H9 (cell line): ENCODE results near the gene ITPR2. TPM values are rescaled to one million over a fixed set of nuclear protein-coding genes. Genes with fewer than 3 reads are reported as not detected.

Experiments used
- DNase-seq: peaks from one replicate; pipeline ENCODE4 v3.0.0-alpha.2; 2017
- H2AFZ ChIP-seq: one replicate; pipeline ENCODE4 v1.6.1; 2013; ENCODE audit warnings: mild to moderate bottlenecking, low read length, control low read depth, moderate library complexity
- H2AK5ac ChIP-seq: 2 replicates; pipeline ENCODE4 v1.6.1; 2013; ENCODE audit warnings: low read length, control low read depth, mixed read lengths; ENCODE audit not compliant: insufficient read length
- H2BK120ac ChIP-seq: one replicate; pipeline ENCODE4 v1.6.1; 2013; ENCODE audit warnings: low read depth, mild to moderate bottlenecking, low read length, control low read depth, inconsistent platforms; ENCODE audit not compliant: poor library complexity, severe bottlenecking
- H2BK12ac ChIP-seq: 2 replicates; pipeline ENCODE4 v1.6.1; 2013; ENCODE audit warnings: low read length, control low read depth, mixed read lengths, low read depth; ENCODE audit not compliant: insufficient read length
- H2BK15ac ChIP-seq: 2 replicates; pipeline ENCODE4 v1.6.1; 2013; ENCODE audit warnings: low read depth, low read length, control low read depth
- H2BK20ac ChIP-seq: one replicate; pipeline ENCODE4 v1.6.1; 2013; ENCODE audit warnings: low read depth, mild to moderate bottlenecking, low read length, control low read depth, inconsistent platforms; ENCODE audit not compliant: poor library complexity, severe bottlenecking
- H2BK5ac ChIP-seq: 2 replicates; pipeline ENCODE4 v1.6.1; 2013; ENCODE audit warnings: low read length, control low read depth, mixed read lengths; ENCODE audit not compliant: insufficient read length
- H3K14ac ChIP-seq: 2 replicates; pipeline ENCODE4 v1.6.1; 2013; ENCODE audit warnings: low read length, control low read depth; ENCODE audit not compliant: insufficient read depth
- H3K18ac ChIP-seq: 2 replicates; pipeline ENCODE4 v1.6.1; 2013; ENCODE audit warnings: low read depth, mild to moderate bottlenecking, mixed read lengths, low read length, control low read depth; ENCODE audit not compliant: insufficient read length
- H3K23ac ChIP-seq: 2 replicates; pipeline ENCODE4 v1.6.1; 2013; ENCODE audit warnings: low read length, control low read depth, mixed read lengths, low read depth; ENCODE audit not compliant: insufficient read length
- H3K23me2 ChIP-seq: 2 replicates; pipeline ENCODE4 v1.6.1; 2013; ENCODE audit warnings: low read depth, mild to moderate bottlenecking, mixed read lengths, low read length, control low read depth; ENCODE audit not compliant: insufficient read length, poor library complexity, severe bottlenecking
- H3K27ac ChIP-seq: 2 replicates; pipeline ENCODE4 v1.5.1; 2013; ENCODE audit warnings: low read length, control low read depth, mixed read lengths, low read depth; ENCODE audit not compliant: insufficient read length
- H3K27me3 ChIP-seq: 2 replicates; pipeline ENCODE4 v1.6.1; 2013; ENCODE audit warnings: low read length, control low read depth, inconsistent platforms; ENCODE audit not compliant: insufficient read depth
- H3K4ac ChIP-seq: 2 replicates; pipeline ENCODE4 v1.6.1; 2013; ENCODE audit warnings: low read depth, mild to moderate bottlenecking, control low read depth, inconsistent platforms, low read length, moderate library complexity
- H3K4me1 ChIP-seq: 2 replicates; pipeline ENCODE4 v1.6.1; 2013; ENCODE audit warnings: low read length, control low read depth, inconsistent platforms; ENCODE audit not compliant: insufficient read depth
- H3K4me2 ChIP-seq: 2 replicates; pipeline ENCODE4 v1.6.1; 2013; ENCODE audit warnings: low read length, control low read depth, mixed read lengths; ENCODE audit not compliant: insufficient read length, insufficient read depth
- H3K56ac ChIP-seq: 2 replicates; pipeline ENCODE4 v1.6.1; 2013; ENCODE audit warnings: low read depth, mild to moderate bottlenecking, mixed read lengths, low read length, control low read depth; ENCODE audit not compliant: insufficient read length
- H3K79me1 ChIP-seq: 2 replicates; pipeline ENCODE4 v1.6.1; 2013; ENCODE audit warnings: low read depth, mild to moderate bottlenecking, moderate library complexity, low read length, control low read depth, inconsistent platforms; ENCODE audit not compliant: insufficient read depth, poor library complexity, severe bottlenecking
- H3K79me2 ChIP-seq: 2 replicates; pipeline ENCODE4 v1.6.1; 2013; ENCODE audit warnings: low read length, control low read depth, inconsistent platforms; ENCODE audit not compliant: insufficient read depth
- H3K9ac ChIP-seq: 2 replicates; pipeline ENCODE4 v1.6.1; 2013; ENCODE audit warnings: low read length, control low read depth, mixed read lengths; ENCODE audit not compliant: insufficient read length; ENCODE audit errors: extremely low read depth
- H3K9me3 ChIP-seq: one replicate; pipeline ENCODE4 v1.6.1; 2013; ENCODE audit warnings: low read depth, low read length, inconsistent platforms; ENCODE audit not compliant: control insufficient read depth
- H3T11ph ChIP-seq: one replicate; pipeline ENCODE4 v1.6.1; 2013; ENCODE audit warnings: mild to moderate bottlenecking, low read length, control low read depth, inconsistent platforms
- H4K20me1 ChIP-seq: one replicate; pipeline ENCODE4 v1.6.1; 2013; ENCODE audit not compliant: control insufficient read depth, insufficient read length, insufficient read depth
- H4K5ac ChIP-seq: 2 replicates; pipeline ENCODE4 v1.6.1; 2013; ENCODE audit warnings: low read depth, mild to moderate bottlenecking, mixed read lengths, low read length, control low read depth; ENCODE audit not compliant: insufficient read length
- H4K8ac ChIP-seq: replicated peaks from 2 replicates; pipeline ENCODE4 v1.6.1; 2013; ENCODE audit warnings: low read length, control low read depth, mixed read lengths, low read depth; ENCODE audit not compliant: insufficient read length
- H4K91ac ChIP-seq: 2 replicates; pipeline ENCODE4 v1.6.1; 2013; ENCODE audit warnings: low read depth, mild to moderate bottlenecking, moderate library complexity, mixed read lengths, low read length, control low read depth; ENCODE audit not compliant: insufficient read length
- H3K27ac Mint-ChIP-seq, 3 experiments: 2 replicates in 2 of 3; 3 replicates in 1 of 3; pipeline ENCODE4 v1.8.0; 2020 to 2021; ENCODE audit warnings: mixed read lengths in 3 of 3, mild to moderate bottlenecking in 1 of 3, moderate library complexity in 1 of 3
- H3K27me3 Mint-ChIP-seq: 2 replicates; pipeline ENCODE4 v1.8.0; 2021; ENCODE audit warnings: low read depth, mild to moderate bottlenecking, moderate library complexity, mixed read lengths
- H3K36me3 Mint-ChIP-seq, 3 experiments: 2 replicates in 2 of 3; 3 replicates in 1 of 3; pipeline ENCODE4 v1.8.0; 2020 to 2021; ENCODE audit warnings: low read depth in 3 of 3, mixed read lengths in 3 of 3; ENCODE audit not compliant: insufficient read depth in 1 of 3
- H3K4me1 Mint-ChIP-seq, 2 experiments: 2 replicates each; pipeline ENCODE4 v1.8.0; 2020; ENCODE audit warnings: mixed read lengths in 2 of 2
- H3K4me3 Mint-ChIP-seq, 2 experiments: 2 replicates in 1 of 2; 3 replicates in 1 of 2; pipeline ENCODE4 v1.8.0; 2020 to 2021; ENCODE audit warnings: mild to moderate bottlenecking in 2 of 2, mixed read lengths in 2 of 2, moderate library complexity in 1 of 2
- H3K9me3 Mint-ChIP-seq, 2 experiments: 2 replicates in 1 of 2; 3 replicates in 1 of 2; pipeline ENCODE4 v1.8.0; 2020; ENCODE audit warnings: mild to moderate bottlenecking in 2 of 2, mixed read lengths in 2 of 2, moderate library complexity in 1 of 2
- CTCF ChIP-seq: fragments of 200-600 bp; sonication (generic); conservative IDR thresholded peaks from 3 replicates; pipeline ENCODE4 v1.8.0; 2021; ENCODE audit warnings: antibody characterized with exemption, mild to moderate bottlenecking
- WGBS: extraction: QIAGEN DNeasy Blood & Tissue Kit; methylation state at CpG from one replicate; pipeline ENCODE4 v1.1.7; 2013; ENCODE audit warnings: missing lambda C conversion rate, low lambda C conversion rate, mixed read lengths; ENCODE audit not compliant: insufficient read length; ENCODE audit errors: extremely low coverage; 5-methylcytosine and 5-hydroxymethylcytosine counted together
- total RNA-seq: library from RNA; stranded (reverse); gene quantifications from 2 replicates; pipeline ENCODE4 v1.2.1, GENCODE V29; 2021

Gene ITPR2
- total RNA-seq, 1 experiment from 2014 or later, result 14.8 TPM

GRCh38 chr12:26721800-26722199 lies 111.2 kb downstream of the ITPR2 start:
- Histone ChIP-seq H3K9me3 (no peaks in the 10 kb centered on the region), H3K23me2 (no peaks in the 10 kb centered on the region), H2BK12ac (no peak overlapping the region), H4K5ac (no peak overlapping the region), H2BK120ac (no peak overlapping the region), H2BK15ac (no peak overlapping the region), H3K14ac (no peak overlapping the region), H3K56ac (no peak overlapping the region), H3K27ac (no peak overlapping the region), H2BK20ac (no peak overlapping the region), H3K18ac (no peak overlapping the region), H2AFZ (no peak overlapping the region), H3K79me1 (no peaks in the 10 kb centered on the region), H3K23ac (no peak overlapping the region), H3K4me1 (no peaks in the 10 kb centered on the region), H3K4ac (no peak overlapping the region), H3K4me2 (no peak overlapping the region), H3K27me3 (no peaks in the 10 kb centered on the region), H3K9ac (no peak overlapping the region), H3K79me2 (no peaks in the 10 kb centered on the region), H3T11ph (no peak overlapping the region), H2BK5ac (no peak overlapping the region), H4K91ac (no peak overlapping the region), H2AK5ac (no peak overlapping the region), H4K20me1 (no peaks in the 10 kb centered on the region), H4K8ac (no peak overlapping the region)
- H3K36me3 Mint-ChIP-seq, result no peaks in the 10 kb centered on the region
- H3K9me3 Mint-ChIP-seq, result no peaks in the 10 kb centered on the region
- no peak overlapping the region for H3K27ac Mint-ChIP-seq
- no CpG with 5 or more reads among the region's 2 CpGs for WGBS
- TF ChIP-seq CTCF, result no peak
- H3K4me1 Mint-ChIP-seq, result no peaks in the 10 kb centered on the region
- no peaks in the 10 kb centered on the region for H3K27me3 Mint-ChIP-seq
- DNase-seq, result no peak
- no peak overlapping the region for H3K4me3 Mint-ChIP-seq
